SK-N-SH (cell line): ENCODE results near the gene ASTE1. TPM values are rescaled to one million over a fixed set of nuclear protein-coding genes. Genes with fewer than 3 reads are reported as not detected.
A peak's percentile ranks its signal among the peaks of the same experiment; 100 is the strongest.

Experiments used
- CTCF ChIA-PET: fragments of 300-600, 350-600 bp; formaldehyde crosslinking; extraction: SDS; loops from one replicate; lab custom pipeline; 2021; lab: Yijun Ruan, JAX
- POLR2A ChIA-PET: fragments of 350-600 bp; sonication (Branson Sonifier 250); formaldehyde crosslinking; extraction: SDS; loops from one replicate; lab custom pipeline; 2020; ENCODE audit warnings: antibody characterized with exemption, inconsistent platforms; lab: Yijun Ruan, JAX
- DNase-seq: peaks from one replicate; pipeline ENCODE4 v3.0.0; 2012
- H2AFZ ChIP-seq: fragments of 200-600 bp; sonication (generic); 2 replicates; pipeline ENCODE4 v1.8.1; 2016; ENCODE audit warnings: antibody characterized with exemption, mild to moderate bottlenecking, low read depth
- H3F3A ChIP-seq: fragments of 200-600 bp; sonication (generic); replicated peaks from 2 replicates; pipeline ENCODE3; 2016; ENCODE audit warnings: antibody characterized with exemption, mild to moderate bottlenecking; ENCODE audit not compliant: insufficient read depth
- H3K27ac ChIP-seq, 2 experiments: fragments of 200-500 bp in 1 of 2; fragments of 200-600 bp in 1 of 2; sonication (Bioruptor generic) in 1 of 2; sonication (generic), shearing (Covaris generic) in 1 of 2; 2 replicates each; pipeline versions ENCODE4 v1.5.1 to v1.6.1; 2014 to 2016; ENCODE audit warnings: low read depth in 2 of 2, inconsistent platforms in 1 of 2, low read length in 1 of 2, mild to moderate bottlenecking in 1 of 2, mixed read lengths in 1 of 2
- H3K27me3 ChIP-seq: fragments of 200-600 bp; sonication (generic), shearing (Covaris generic); 2 replicates; pipeline ENCODE4 v1.6.1; 2016; ENCODE audit warnings: mixed run types; ENCODE audit not compliant: insufficient read depth
- H3K36me3 ChIP-seq, 2 experiments: fragments of 200-500 bp in 1 of 2; fragments of 200-600 bp in 1 of 2; sonication (Bioruptor generic) in 1 of 2; sonication (generic) in 1 of 2; replicated peaks in 1 of 2; 2 replicates each; pipeline versions ENCODE3 to v1.5.1; 2014 to 2016; ENCODE audit warnings: low read length in 1 of 2, mild to moderate bottlenecking in 1 of 2; ENCODE audit not compliant: insufficient read depth in 2 of 2, control insufficient read depth in 1 of 2
- H3K4me1 ChIP-seq, 2 experiments: fragments of 200-500 bp in 1 of 2; fragments of 200-600 bp in 1 of 2; sonication (Bioruptor generic) in 1 of 2; sonication (generic), shearing (Covaris generic) in 1 of 2; 2 replicates each; pipeline versions ENCODE4 v1.5.1 to v1.6.1; 2014 to 2016; ENCODE audit warnings: low read depth in 1 of 2, low read length in 1 of 2, mixed run types in 1 of 2; ENCODE audit not compliant: insufficient read depth in 2 of 2, control insufficient read depth in 1 of 2
- H3K4me2 ChIP-seq: fragments of 200-600 bp; sonication (generic), shearing (Covaris generic); 2 replicates; pipeline ENCODE4 v1.6.1; 2017; ENCODE audit warnings: mixed run types
- H3K4me3 ChIP-seq, 2 experiments: fragments of 200-500 bp in 1 of 2; fragments of 200-600 bp in 1 of 2; sonication (Bioruptor generic) in 1 of 2; sonication (generic), shearing (Covaris generic) in 1 of 2; 2 replicates each; pipeline versions ENCODE4 v1.5.1 to v1.8.1; 2014 to 2016; ENCODE audit warnings: low read depth in 2 of 2, inconsistent platforms in 1 of 2, low read length in 1 of 2, mild to moderate bottlenecking in 1 of 2, mixed read lengths in 1 of 2, moderate library complexity in 1 of 2
- H3K79me2 ChIP-seq: fragments of 200-600 bp; sonication (generic); 2 replicates; pipeline ENCODE4 v1.8.1; 2017; ENCODE audit warnings: mild to moderate bottlenecking; ENCODE audit not compliant: insufficient read depth
- H3K9ac ChIP-seq: fragments of 200-600 bp; sonication (generic); 2 replicates; pipeline ENCODE4 v1.6.1; 2017; ENCODE audit warnings: mixed run types
- H3K9me2 ChIP-seq: fragments of 200-600 bp; sonication (generic); 2 replicates; pipeline ENCODE4 v1.6.1; 2017; ENCODE audit warnings: mixed run types
- H3K9me3 ChIP-seq: fragments of 200-600 bp; sonication (generic); 2 replicates; pipeline ENCODE4 v1.6.1; 2017; ENCODE audit warnings: mixed run types, mild to moderate bottlenecking, moderate library complexity
- H4K20me1 ChIP-seq: fragments of 200-600 bp; sonication (generic); 2 replicates; pipeline ENCODE4 v1.6.1; 2017; ENCODE audit warnings: mild to moderate bottlenecking, mixed run types; ENCODE audit not compliant: insufficient read depth
- CHD2 ChIP-seq: fragments of 150-350 bp; IDR thresholded peaks from 2 replicates; pipeline ENCODE4 v1.6.1; 2018; ENCODE audit warnings: low read length; ENCODE audit not compliant: partially characterized antibody
- CTCF ChIP-seq: fragments of 200-600 bp; sonication (generic); IDR thresholded peaks from 2 replicates; pipeline ENCODE4 v1.6.1; 2017; ENCODE audit warnings: antibody characterized with exemption, mild to moderate bottlenecking, moderate library complexity
- ELF1 ChIP-seq: IDR thresholded peaks from 2 replicates; pipeline ENCODE4 v1.4.0; 2012
- FOSL2 ChIP-seq: IDR thresholded peaks from 2 replicates; pipeline ENCODE4 v1.4.0; 2012; ENCODE audit warnings: low read depth, mild to moderate bottlenecking, moderate library complexity, borderline replicate concordance
- GABPA ChIP-seq: IDR thresholded peaks from 2 replicates; pipeline ENCODE4 v1.4.0; 2012; ENCODE audit warnings: low read depth, mild to moderate bottlenecking
- MAX ChIP-seq: IDR thresholded peaks from 2 replicates; pipeline ENCODE4 v1.4.0; 2012; ENCODE audit warnings: low read depth
- MXI1 ChIP-seq: IDR thresholded peaks from 2 replicates; pipeline ENCODE4 v1.6.1; 2012; ENCODE audit warnings: mild to moderate bottlenecking, low read depth, low read length, improper control_type of control experiment
- NRF1 ChIP-seq: IDR thresholded peaks from 2 replicates; pipeline ENCODE4 v1.6.1; 2012; ENCODE audit warnings: low read depth, mild to moderate bottlenecking, low read length
- PBX3 ChIP-seq: IDR thresholded peaks from 2 replicates; pipeline ENCODE4; 2012
- POLR2AphosphoS5 ChIP-seq: IDR thresholded peaks from 2 replicates; pipeline ENCODE4 v1.6.1; 2012; ENCODE audit warnings: low read depth, low read length
- RCOR1 ChIP-seq: fragments of 150-350 bp; IDR thresholded peaks from 2 replicates; pipeline ENCODE4 v1.6.1; 2017; ENCODE audit warnings: antibody characterized with exemption, low read length
- RXRA ChIP-seq: IDR thresholded peaks from 2 replicates; pipeline ENCODE4 v1.4.0; 2012; ENCODE audit warnings: low read depth, mild to moderate bottlenecking, borderline replicate concordance
- TAF1 ChIP-seq: IDR thresholded peaks from 2 replicates; pipeline ENCODE4 v1.6.1; 2012; ENCODE audit warnings: low read depth, mild to moderate bottlenecking, low read length, moderate library complexity, borderline replicate concordance
- TCF12 ChIP-seq: IDR thresholded peaks from 2 replicates; pipeline ENCODE4 v1.4.0; 2012
- USF1 ChIP-seq: IDR thresholded peaks from 2 replicates; pipeline ENCODE4 v1.4.0; 2012; ENCODE audit warnings: low read depth, borderline replicate concordance
- YY1 ChIP-seq: IDR thresholded peaks from 2 replicates; pipeline ENCODE4 v1.4.0; 2012; ENCODE audit warnings: low read depth, mild to moderate bottlenecking
- WGBS: methylation state at CpG from one replicate; pipeline ENCODE4 v1.1.6; 2017; ENCODE audit warnings: low lambda C conversion rate; 5-methylcytosine and 5-hydroxymethylcytosine counted together
- polyA plus RNA-seq, 3 experiments: library from polyadenylated mRNA; depleted of rRNA; stranded (reverse); fragments of >200 nt; gene quantifications; 2 replicates each; pipeline ENCODE4 v1.2.3, GENCODE V29; 2012

Gene ASTE1
- polyA plus RNA-seq, 1 of the 3 experiments (the other 2 are of a cell fraction), result 3.5 TPM

- no peak for TF ChIP-seq YY1
- no peak for TF ChIP-seq MAX
- no peak for TF ChIP-seq RCOR1
- no peak for TF ChIP-seq CHD2
- TF ChIP-seq POLR2AphosphoS5, result no peak
- no peak for TF ChIP-seq MXI1
- TF ChIP-seq FOSL2, result no peak
Measured at GRCh38 chr3:131075632-131076328, 49.2 kb upstream of the ASTE1 start (continued).

- H3K9me2 ChIP-seq, result no peaks in the 10 kb centered on the region
- no peaks in the 10 kb centered on the region for H4K20me1 ChIP-seq
- 88% methylated on average over 2 of the region's 2 CpGs for WGBS
- H3K27ac ChIP-seq, result peak overlapping the region in 1 of 2 experiments; percentile 82; a peak in 2 of 4 replicates
- ChIA-PET POLR2A (no interaction called here), CTCF (interaction anchor here (1.6 kb wide), 2 partner anchors 22 to 29 kb away, joined by 3 read pairs; no protein-coding TSS in a partner anchor)
- H3K27me3 ChIP-seq, result no peaks in the 10 kb centered on the region
- peaks cover 7 to 8% of the 10 kb centered on the region in 2 experiments; a peak in 2 of 4 replicates for H3K4me1 ChIP-seq
- TF ChIP-seq PBX3 (no peak), TAF1 (no peak), NRF1 (no peak), ELF1 (no peak), RXRA (no peak), TCF12 (no peak), RCOR1 (no peak), GABPA (no peak), CHD2 (no peak), MAX (no peak), CTCF (no peak), USF1 (no peak)
- no peaks in the 10 kb centered on the region for H3K9me3 ChIP-seq
- H2AFZ ChIP-seq, result 0 out of 2 replicates have a peak overlapping the region, but pooled peaks have one; percentile 26
- peaks cover 5% of the 10 kb centered on the region for H3F3A ChIP-seq
- no peak overlapping the region for H3K9ac ChIP-seq
- no peak overlapping the region for H3K4me2 ChIP-seq
- no peak for DNase-seq
- H3K4me3 ChIP-seq, result no peak overlapping the region
- no peaks in the 10 kb centered on the region for H3K36me3 ChIP-seq
- H3K79me2 ChIP-seq, result no peaks in the 10 kb centered on the region
Measured at GRCh38 chr3:131072845-131073244, 46.2 kb upstream of the ASTE1 start.
